OCI-LY7 (cell line): ENCODE data around the gene NBPF9. TPM values are rescaled to one million over a fixed set of nuclear protein-coding genes. Genes with fewer than 3 reads are reported as not detected.
"Not testable (repeated sequence)": the region's sequence is repeated elsewhere in the genome, so short reads cannot be mapped to it uniquely, and the experiment has no call there.

Experiments
- Bru-seq: library from RNA; stranded (reverse); fragments of 400-500 nt; gene quantifications from one replicate; lab custom pipeline; 2021; lab: Mats Ljungman, UMichigan
- BruChase-seq, 2 experiments: library from RNA; stranded (reverse); fragments of 400-500 nt; gene quantifications; one replicate each; lab custom pipeline; 2021; lab: Mats Ljungman, UMichigan
- BruUV-seq: library from RNA; stranded (reverse); fragments of 400-500 nt; replicated peaks from 2 replicates; lab custom pipeline; 2021; lab: Mats Ljungman, UMichigan
- CTCF ChIA-PET: fragments of 300-600 bp; sonication (Branson Sonifier 250); formaldehyde crosslinking; loops from one replicate; lab custom pipeline; 2022; ENCODE audit warnings: antibody characterized with exemption; ENCODE audit not compliant: unreplicated experiment; lab: Charles Lee
- POLR2A ChIA-PET: fragments of 300-600 bp; sonication (Branson Sonifier 250); formaldehyde crosslinking; loops from one replicate; lab custom pipeline; 2022; ENCODE audit warnings: antibody characterized with exemption; lab: Charles Lee
- DNase-seq: peaks from one replicate; pipeline ENCODE4 v3.0.0-alpha.2; 2015; ENCODE audit warnings: low spot score
- H2AFZ ChIP-seq: fragments of 200-600 bp; sonication (generic), shearing (Covaris generic); 2 replicates; pipeline ENCODE4 v1.6.1; 2014; ENCODE audit warnings: mild to moderate bottlenecking, antibody characterized with exemption, low read length, moderate library complexity
- H3K27ac ChIP-seq: fragments of 200-600 bp; sonication (generic); 2 replicates; pipeline ENCODE4 v1.5.1; 2014; ENCODE audit warnings: mixed run types, low read depth, mild to moderate bottlenecking, moderate library complexity, low read length, inconsistent platforms; ENCODE audit not compliant: poor library complexity, severe bottlenecking
- H3K36me3 ChIP-seq: fragments of 200-600 bp; sonication (generic); 2 replicates; pipeline ENCODE4 v1.6.1; 2014; ENCODE audit warnings: mild to moderate bottlenecking, antibody characterized with exemption, low read length, moderate library complexity, mixed read lengths; ENCODE audit not compliant: insufficient read depth
- H3K4me1 ChIP-seq: fragments of 200-600 bp; sonication (generic); 2 replicates; pipeline ENCODE4 v1.5.1; 2014; ENCODE audit warnings: mild to moderate bottlenecking, low read length; ENCODE audit not compliant: insufficient read depth, poor library complexity, severe bottlenecking
- H3K4me2 ChIP-seq: fragments of 200-600 bp; sonication (generic); 2 replicates; pipeline ENCODE4 v1.6.1; 2014; ENCODE audit warnings: mild to moderate bottlenecking, low read length
- H3K4me3 ChIP-seq: fragments of 200-600 bp; sonication (generic); 2 replicates; pipeline ENCODE4 v1.5.1; 2014; ENCODE audit warnings: mild to moderate bottlenecking, low read depth, low read length; ENCODE audit not compliant: poor library complexity, severe bottlenecking
- H3K79me2 ChIP-seq: fragments of 200-600 bp; sonication (generic); 2 replicates; pipeline ENCODE4 v1.6.1; 2016; ENCODE audit warnings: low read depth, mild to moderate bottlenecking, low read length, moderate library complexity, mixed read lengths; ENCODE audit not compliant: insufficient read depth
- H3K9me2 ChIP-seq: fragments of 200-600 bp; sonication (generic); 2 replicates; pipeline ENCODE4 v1.6.1; 2016; ENCODE audit warnings: mild to moderate bottlenecking, low read length, mixed read lengths; ENCODE audit not compliant: insufficient read depth
- H3K9me3 ChIP-seq: fragments of 200-600 bp; sonication (generic); 2 replicates; pipeline ENCODE4 v1.6.1; 2014; ENCODE audit warnings: mild to moderate bottlenecking, mixed run types, low read length, mixed read lengths
- H4K20me1 ChIP-seq: fragments of 200-600 bp; sonication (generic); 2 replicates; pipeline ENCODE4 v1.6.1; 2014; ENCODE audit warnings: mild to moderate bottlenecking, antibody characterized with exemption, low read length, moderate library complexity, mixed read lengths; ENCODE audit not compliant: insufficient read depth
- intact Hi-C: fragments of 100-400 bp; cut with micrococcal nuclease; formaldehyde crosslinking; loops from one replicate; pipeline ENCODE4 v1.10.0; 2022; ENCODE audit not compliant: unreplicated experiment
- long read RNA-seq: library from polyadenylated mRNA; stranded (forward); transcript quantifications from one replicate; pipeline ENCODE4 v2.0.0, GENCODE V29; 2022
- total RNA-seq, 2 experiments: library from RNA; depleted of rRNA in 1 of 2; stranded (reverse); fragments of >200 nt in 1 of 2; shearing (Covaris generic) in 1 of 2; gene quantifications; 2 replicates each; pipeline ENCODE4 v1.2.3, GENCODE V29; 2014 to 2022

Gene NBPF9
- 23.9 and 24.3 TPM in 2 replicates for total RNA-seq (2014; rRNA removed; shearing (Covaris generic))
- 33.8 and 36.9 TPM in 2 replicates for total RNA-seq (2022)
- Bru-seq, nascent RNA = percentile 71 among the genes with signal in this experiment
- percentile 74 among the genes with signal in this experiment for BruChase-seq, experiment 1, labeled RNA remaining after a 6-hour chase
- BruChase-seq, experiment 2, labeled RNA remaining after a 2-hour chase = percentile 76 among the genes with signal in this experiment
- long read RNA-seq, full-length matches to known transcripts = 1 of 62 reads
- long read RNA-seq, partial matches to known transcripts = 14 of 62 reads
- long read RNA-seq, other reads (novel, unspliced or antisense) = 47 of 62 reads

GRCh38 chr1:149103109-149104081, at the start of gene NBPF9:
NBPF9 (minus strand) TSS chr1:149103551; CDS start chr1:149082139, 21,412 bp downstream.
- intact Hi-C loops, CTCF ChIA-PET, H3K9me2 ChIP-seq, H3K79me2 ChIP-seq, H3K27ac ChIP-seq, POLR2A ChIA-PET, BruUV-seq, H4K20me1 ChIP-seq, H3K4me1 ChIP-seq, H3K36me3 ChIP-seq, H3K9me3 ChIP-seq, H2AFZ ChIP-seq: not testable (repeated sequence)
- peak within 1 kb of the TSS; percentile 46; the same call in 1 of the 2 replicates for H3K4me2 ChIP-seq
- peak within 1 kb of the TSS; percentile 63 for H3K4me3 ChIP-seq
- peak; percentile 30 for DNase-seq

- POLR2A ChIA-PET, H4K20me1 ChIP-seq, H2AFZ ChIP-seq, DNase-seq, H3K4me2 ChIP-seq, H3K79me2 ChIP-seq, intact Hi-C loops, CTCF ChIA-PET, H3K4me1 ChIP-seq, BruUV-seq, H3K36me3 ChIP-seq, H3K9me3 ChIP-seq, H3K4me3 ChIP-seq, H3K27ac ChIP-seq, H3K9me2 ChIP-seq: not testable (repeated sequence)
These were observed 46.6 kb upstream of the NBPF9 start for GRCh38 chr1:149149909-149150308.

GRCh38 chr1:149137585-149137984, 34.2 kb upstream of the NBPF9 start:
- H3K4me3 ChIP-seq, H3K36me3 ChIP-seq, H4K20me1 ChIP-seq, DNase-seq, BruUV-seq, H3K79me2 ChIP-seq, POLR2A ChIA-PET, H3K4me2 ChIP-seq, intact Hi-C loops, H3K4me1 ChIP-seq, H3K9me3 ChIP-seq, H3K27ac ChIP-seq, H3K9me2 ChIP-seq, CTCF ChIA-PET, H2AFZ ChIP-seq: not testable (repeated sequence)

GRCh38 chr1:149130938-149131337, 27.6 kb upstream of the NBPF9 start:
- H3K9me2 ChIP-seq, H3K4me1 ChIP-seq, H2AFZ ChIP-seq, H3K4me3 ChIP-seq, POLR2A ChIA-PET, H4K20me1 ChIP-seq, H3K36me3 ChIP-seq, BruUV-seq, H3K79me2 ChIP-seq, CTCF ChIA-PET, intact Hi-C loops, H3K9me3 ChIP-seq, H3K27ac ChIP-seq: not testable (repeated sequence)
- peak; percentile 58 for DNase-seq
- peak overlapping the region; percentile 42 for H3K4me2 ChIP-seq

- BruUV-seq, H3K27ac ChIP-seq, H2AFZ ChIP-seq, H4K20me1 ChIP-seq, H3K4me3 ChIP-seq, H3K9me2 ChIP-seq, DNase-seq, intact Hi-C loops, H3K9me3 ChIP-seq, H3K4me2 ChIP-seq, H3K36me3 ChIP-seq, CTCF ChIA-PET, POLR2A ChIA-PET, H3K79me2 ChIP-seq, H3K4me1 ChIP-seq: not testable (repeated sequence)
These were observed 25.9 kb upstream of the NBPF9 start for GRCh38 chr1:149129245-149129644.

GRCh38 chr1:149126555-149127145, 23.3 kb upstream of the NBPF9 start:
- CTCF ChIA-PET = not testable (repeated sequence)

More at GRCh38 chr1:149126555-149127145, 23.3 kb upstream of the NBPF9 start:
- H4K20me1 ChIP-seq, DNase-seq, H3K4me1 ChIP-seq, intact Hi-C loops, H3K9me2 ChIP-seq, BruUV-seq, H3K9me3 ChIP-seq, POLR2A ChIA-PET, H3K4me3 ChIP-seq, H2AFZ ChIP-seq, H3K4me2 ChIP-seq, H3K36me3 ChIP-seq, H3K79me2 ChIP-seq, H3K27ac ChIP-seq: not testable (repeated sequence)
